ENCODE measurements around the gene KBTBD3. TPM values are rescaled to one million over a fixed set of nuclear protein-coding genes. Genes with fewer than 3 reads are reported as not detected.

The KBTBD3 gene, protein sequence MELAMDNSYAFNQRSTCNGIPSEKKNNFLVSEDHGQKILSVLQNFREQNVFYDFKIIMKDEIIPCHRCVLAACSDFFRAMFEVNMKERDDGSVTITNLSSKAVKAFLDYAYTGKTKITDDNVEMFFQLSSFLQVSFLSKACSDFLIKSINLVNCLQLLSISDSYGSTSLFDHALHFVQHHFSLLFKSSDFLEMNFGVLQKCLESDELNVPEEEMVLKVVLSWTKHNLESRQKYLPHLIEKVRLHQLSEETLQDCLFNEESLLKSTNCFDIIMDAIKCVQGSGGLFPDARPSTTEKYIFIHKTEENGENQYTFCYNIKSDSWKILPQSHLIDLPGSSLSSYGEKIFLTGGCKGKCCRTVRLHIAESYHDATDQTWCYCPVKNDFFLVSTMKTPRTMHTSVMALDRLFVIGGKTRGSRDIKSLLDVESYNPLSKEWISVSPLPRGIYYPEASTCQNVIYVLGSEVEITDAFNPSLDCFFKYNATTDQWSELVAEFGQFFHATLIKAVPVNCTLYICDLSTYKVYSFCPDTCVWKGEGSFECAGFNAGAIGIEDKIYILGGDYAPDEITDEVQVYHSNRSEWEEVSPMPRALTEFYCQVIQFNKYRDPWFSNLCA
- polyA plus RNA-seq (2013, experiment 1 of 4): 6.3 TPM
- polyA plus RNA-seq (2013, experiment 2 of 4): 6.8 TPM
- polyA plus RNA-seq (2013, experiment 3 of 4): 7.5 TPM
- polyA plus RNA-seq (2013, experiment 4 of 4): 7.5 TPM

GRCh38 chr11:106076919-106077608, at the start of gene KBTBD3:
KBTBD3 (minus strand) TSS chr11:106077347; CDS start chr11:106059097, 18,250 bp downstream.
- 0% methylated on average over 37 of the region's 37 CpGs for WGBS, 2 experiments
- Histone ChIP-seq H3K9me3 (ENCODE audit: control insufficient read depth, low read length) (no peaks in the 10 kb centered on the region), H3K27me3 (ENCODE audit: control insufficient read depth, insufficient read depth, low read length, poor library complexity, severe bottlenecking) (no peaks in the 10 kb centered on the region)

GRCh38 chr11:106121570-106122320, 44.6 kb upstream of the KBTBD3 start:
- H3K27ac ChIP-seq (ENCODE audit: insufficient read depth, low read depth, low read length, poor library complexity, severe bottlenecking): no peak overlapping the region
- WGBS, 2 experiments: 92 to 95% methylated on average over 4 to 6 of the region's 6 CpGs

More at GRCh38 chr11:106076919-106077608, at the start of gene KBTBD3:
- Histone ChIP-seq H3K4me1 (ENCODE audit: control insufficient read depth, insufficient read depth, low read length) (peaks cover 9% of the 10 kb centered on the region), H3K36me3 (ENCODE audit: control insufficient read depth, insufficient read depth, low read length) (peaks cover 10% of the 10 kb centered on the region), H3K4me3 (ENCODE audit: insufficient read depth, low read depth, low read length) (peak within 1 kb of the TSS; percentile 86), H3K27ac (ENCODE audit: insufficient read depth, low read depth, low read length, poor library complexity, severe bottlenecking) (peak within 1 kb of the TSS; percentile 93)

DNA sequence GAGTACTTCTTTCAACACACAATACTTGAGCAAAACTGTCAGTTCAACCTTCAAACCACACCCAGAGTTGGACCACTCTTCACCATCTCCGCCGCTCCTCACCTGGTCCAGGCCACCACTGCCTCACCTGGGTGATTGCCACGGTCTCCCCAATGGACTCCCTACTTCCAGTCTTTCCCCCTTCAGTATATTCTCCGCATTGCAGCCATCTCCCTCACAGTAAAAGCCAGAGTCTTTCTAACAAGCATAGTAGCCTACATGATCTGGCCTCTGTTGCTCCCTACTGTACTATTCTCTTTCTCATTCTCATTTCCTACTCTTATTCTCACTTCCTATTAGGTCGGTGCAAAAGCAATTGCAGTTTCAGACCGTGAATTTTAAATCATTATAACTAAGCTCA, 28.8 kb upstream of the KBTBD3 start:
- Histone ChIP-seq H3K27ac (ENCODE audit: insufficient read depth, low read depth, low read length, poor library complexity, severe bottlenecking) (no peak overlapping the region), H3K9me3 (ENCODE audit: control insufficient read depth, low read length) (no peaks in the 10 kb centered on the region), H3K27me3 (ENCODE audit: control insufficient read depth, insufficient read depth, low read length, poor library complexity, severe bottlenecking) (no peaks in the 10 kb centered on the region), H3K36me3 (ENCODE audit: control insufficient read depth, insufficient read depth, low read length) (no peaks in the 10 kb centered on the region), H3K4me1 (ENCODE audit: control insufficient read depth, insufficient read depth, low read length) (no peaks in the 10 kb centered on the region), H3K4me3 (ENCODE audit: insufficient read depth, low read depth, low read length) (no peak overlapping the region)
- WGBS, 2 experiments: 93 to 94% methylated on average over 6 of the region's 6 CpGs

More at GRCh38 chr11:106121570-106122320, 44.6 kb upstream of the KBTBD3 start:
- H3K9me3 ChIP-seq (ENCODE audit: control insufficient read depth, low read length): no peaks in the 10 kb centered on the region
- H3K4me1 ChIP-seq (ENCODE audit: control insufficient read depth, insufficient read depth, low read length): no peaks in the 10 kb centered on the region
- no peak overlapping the region for H3K4me3 ChIP-seq (ENCODE audit: insufficient read depth, low read depth, low read length)
- no peaks in the 10 kb centered on the region for H3K36me3 ChIP-seq (ENCODE audit: control insufficient read depth, insufficient read depth, low read length)
- no peaks in the 10 kb centered on the region for H3K27me3 ChIP-seq (ENCODE audit: control insufficient read depth, insufficient read depth, low read length, poor library complexity, severe bottlenecking)

DNA sequence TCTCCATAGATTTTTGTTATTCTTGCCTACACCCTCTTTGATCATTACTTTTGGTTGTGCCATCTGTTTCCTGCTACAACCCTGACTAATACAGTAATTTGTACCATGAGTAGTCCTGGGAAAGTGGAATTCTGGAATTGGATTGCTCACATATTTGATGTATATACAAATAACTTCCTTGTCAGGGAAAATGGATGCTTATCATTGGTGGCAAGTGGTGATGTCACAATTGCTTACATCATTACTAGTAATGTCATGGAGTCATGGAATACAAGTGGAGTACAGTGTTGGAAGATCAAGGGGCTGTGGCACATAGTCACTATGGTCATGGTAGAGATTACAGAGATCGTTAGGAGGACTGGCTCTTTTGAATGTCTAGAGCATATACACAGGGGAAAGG, 24.7 kb upstream of the KBTBD3 start:
- no peaks in the 10 kb centered on the region for H3K4me1 ChIP-seq (ENCODE audit: control insufficient read depth, insufficient read depth, low read length)
- 90 to 97% methylated on average over 1 of the region's 1 CpG for WGBS, 2 experiments

GRCh38 chr11:106101370-106101769, 24.2 kb upstream of the KBTBD3 start:
- Histone ChIP-seq H3K27me3 (ENCODE audit: control insufficient read depth, insufficient read depth, low read length, poor library complexity, severe bottlenecking) (no peaks in the 10 kb centered on the region), H3K4me3 (ENCODE audit: insufficient read depth, low read depth, low read length) (no peak overlapping the region), H3K27ac (ENCODE audit: insufficient read depth, low read depth, low read length, poor library complexity, severe bottlenecking) (no peak overlapping the region), H3K9me3 (ENCODE audit: control insufficient read depth, low read length) (no peaks in the 10 kb centered on the region), H3K36me3 (ENCODE audit: control insufficient read depth, insufficient read depth, low read length) (peaks cover 12% of the 10 kb centered on the region), H3K4me1 (ENCODE audit: control insufficient read depth, insufficient read depth, low read length) (no peaks in the 10 kb centered on the region)
- 85 to 98% methylated on average over 3 of the region's 3 CpGs for WGBS, 2 experiments

More for the DNA sequence above, 24.7 kb upstream of the KBTBD3 start:
- Histone ChIP-seq H3K27me3 (ENCODE audit: control insufficient read depth, insufficient read depth, low read length, poor library complexity, severe bottlenecking) (no peaks in the 10 kb centered on the region), H3K9me3 (ENCODE audit: control insufficient read depth, low read length) (no peaks in the 10 kb centered on the region), H3K4me3 (ENCODE audit: insufficient read depth, low read depth, low read length) (no peak overlapping the region), H3K27ac (ENCODE audit: insufficient read depth, low read depth, low read length, poor library complexity, severe bottlenecking) (no peak overlapping the region), H3K36me3 (ENCODE audit: control insufficient read depth, insufficient read depth, low read length) (peaks cover 9% of the 10 kb centered on the region)

DNA sequence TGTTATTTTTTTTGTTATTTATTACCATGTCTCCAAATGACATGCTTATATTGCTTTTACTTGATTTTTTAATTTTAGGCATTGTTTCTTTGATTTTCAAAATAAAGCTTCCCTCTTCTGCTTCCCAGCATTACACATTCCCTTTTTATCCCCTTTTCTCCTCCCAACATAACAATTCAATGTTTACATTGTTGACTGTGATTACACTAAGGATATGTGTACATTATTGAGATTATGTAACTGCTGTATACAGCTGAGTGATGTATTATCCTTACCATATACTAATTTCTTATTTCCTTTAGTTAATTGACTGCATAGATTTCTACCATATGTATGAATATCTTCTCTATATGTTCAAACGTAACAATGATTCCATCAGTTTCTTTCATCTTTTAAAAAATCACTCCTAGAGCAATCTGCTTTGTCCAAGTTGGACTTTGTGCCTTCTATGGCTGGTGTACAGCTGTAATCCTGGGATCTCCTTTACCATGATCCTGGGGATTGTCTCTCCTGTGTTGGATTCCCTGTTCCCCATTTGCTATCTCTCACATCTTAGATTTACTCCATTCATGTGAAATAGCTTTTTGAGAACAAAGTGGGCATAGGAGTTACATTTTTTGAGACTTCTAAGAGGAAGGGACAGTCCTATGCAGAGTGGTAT, 21.9 kb upstream of the KBTBD3 start:
- Histone ChIP-seq H3K4me1 (ENCODE audit: control insufficient read depth, insufficient read depth, low read length) (no peaks in the 10 kb centered on the region), H3K9me3 (ENCODE audit: control insufficient read depth, low read length) (no peaks in the 10 kb centered on the region), H3K27ac (ENCODE audit: insufficient read depth, low read depth, low read length, poor library complexity, severe bottlenecking) (no peak overlapping the region), H3K36me3 (ENCODE audit: control insufficient read depth, insufficient read depth, low read length) (peaks cover 25% of the 10 kb centered on the region), H3K27me3 (ENCODE audit: control insufficient read depth, insufficient read depth, low read length, poor library complexity, severe bottlenecking) (no peaks in the 10 kb centered on the region), H3K4me3 (ENCODE audit: insufficient read depth, low read depth, low read length) (no peak overlapping the region)
- WGBS, 2 experiments: 96 to 100% methylated on average over 1 of the region's 1 CpG

- H3K27me3 ChIP-seq (ENCODE audit: control insufficient read depth, insufficient read depth, low read length, poor library complexity, severe bottlenecking): no peaks in the 10 kb centered on the region
- peaks cover 48% of the 10 kb centered on the region for H3K36me3 ChIP-seq (ENCODE audit: control insufficient read depth, insufficient read depth, low read length)
- H3K4me1 ChIP-seq (ENCODE audit: control insufficient read depth, insufficient read depth, low read length): no peaks in the 10 kb centered on the region
- no peak overlapping the region for H3K27ac ChIP-seq (ENCODE audit: insufficient read depth, low read depth, low read length, poor library complexity, severe bottlenecking)
- no peak overlapping the region for H3K4me3 ChIP-seq (ENCODE audit: insufficient read depth, low read depth, low read length)
- H3K9me3 ChIP-seq (ENCODE audit: control insufficient read depth, low read length): no peaks in the 10 kb centered on the region
- no CpG with 5 or more reads among the region's 1 CpG for WGBS, 2 experiments
Observed at GRCh38 chr11:106092446-106092845, 15.3 kb upstream of the KBTBD3 start.

DNA sequence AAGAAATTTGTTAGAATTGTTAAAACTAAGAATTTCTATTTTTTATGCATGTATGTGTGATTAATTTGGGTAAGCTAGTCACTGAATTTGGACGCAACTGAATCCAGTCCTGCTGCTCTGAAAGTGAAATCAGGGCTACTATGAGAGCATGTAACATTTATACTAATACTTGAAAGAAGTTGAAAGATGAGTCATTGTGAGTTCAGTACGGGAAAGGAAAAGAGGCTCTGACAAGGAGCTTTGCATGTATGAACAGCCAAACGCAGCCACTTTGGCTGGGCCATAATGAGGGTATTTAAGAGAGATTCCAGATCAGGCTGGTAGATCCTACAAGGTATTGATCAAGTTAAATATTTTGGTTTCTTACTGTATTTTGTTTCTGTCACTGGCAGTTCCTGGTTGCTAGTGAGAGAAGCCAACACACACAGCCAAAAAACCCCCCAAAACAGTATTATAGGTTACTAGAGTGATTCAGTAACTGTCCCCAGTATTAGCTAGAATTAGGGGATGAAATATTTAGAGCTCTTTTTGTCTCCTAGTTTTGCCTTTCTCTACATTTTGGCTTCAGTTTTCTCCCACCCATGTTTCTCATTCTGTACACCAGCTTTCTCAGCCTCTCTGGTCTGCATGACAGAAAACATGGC, 14.5 kb upstream of the KBTBD3 start:
- WGBS, 2 experiments: 88 to 98% methylated on average over 3 of the region's 3 CpGs
- no peak overlapping the region for H3K4me3 ChIP-seq (ENCODE audit: insufficient read depth, low read depth, low read length)
- H3K36me3 ChIP-seq (ENCODE audit: control insufficient read depth, insufficient read depth, low read length): peaks cover 43% of the 10 kb centered on the region
- no peaks in the 10 kb centered on the region for H3K9me3 ChIP-seq (ENCODE audit: control insufficient read depth, low read length)
- no peaks in the 10 kb centered on the region for H3K4me1 ChIP-seq (ENCODE audit: control insufficient read depth, insufficient read depth, low read length)
- H3K27me3 ChIP-seq (ENCODE audit: control insufficient read depth, insufficient read depth, low read length, poor library complexity, severe bottlenecking): no peaks in the 10 kb centered on the region
- no peak overlapping the region for H3K27ac ChIP-seq (ENCODE audit: insufficient read depth, low read depth, low read length, poor library complexity, severe bottlenecking)

- Histone ChIP-seq H3K4me1 (ENCODE audit: control insufficient read depth, insufficient read depth, low read length) (no peaks in the 10 kb centered on the region), H3K36me3 (ENCODE audit: control insufficient read depth, insufficient read depth, low read length) (peaks cover 33% of the 10 kb centered on the region), H3K27ac (ENCODE audit: insufficient read depth, low read depth, low read length, poor library complexity, severe bottlenecking) (no peak overlapping the region), H3K4me3 (ENCODE audit: insufficient read depth, low read depth, low read length) (no peak overlapping the region), H3K9me3 (ENCODE audit: control insufficient read depth, low read length) (no peaks in the 10 kb centered on the region), H3K27me3 (ENCODE audit: control insufficient read depth, insufficient read depth, low read length, poor library complexity, severe bottlenecking) (no peaks in the 10 kb centered on the region)
- whole genome bisulfite sequencing, 2 experiments: 96% methylated on average over 3 to 4 of the region's 4 CpGs
Observed at GRCh38 chr11:106088896-106089295, 11.7 kb upstream of the KBTBD3 start.

Data from ectodermal cell (in vitro differentiated cells).